ENCODE measurements around the gene DYSF.

DYSF gene

DNA sequence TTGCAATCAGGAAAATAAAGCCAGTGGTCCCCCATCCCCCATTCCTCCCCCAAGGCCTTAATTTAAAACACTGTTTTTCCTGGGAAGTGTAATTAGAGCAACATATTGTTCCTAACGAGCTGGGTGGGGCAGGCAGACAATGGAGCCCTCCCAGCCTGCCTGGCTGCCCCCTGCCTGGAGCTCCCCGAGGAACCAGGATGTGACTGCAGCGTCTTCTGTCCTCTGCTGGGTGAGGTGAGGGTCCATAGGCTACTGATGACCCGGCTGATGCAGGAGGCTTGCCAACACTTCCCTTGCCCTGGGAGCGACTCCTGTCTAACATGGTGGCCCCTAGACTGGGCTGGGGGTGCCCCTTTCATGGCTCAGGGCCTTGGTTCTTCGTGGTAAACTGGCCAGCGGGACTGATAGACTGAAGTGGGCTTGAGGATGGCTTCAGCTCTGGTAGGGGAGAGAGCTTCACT is 152.4 kb downstream of the DYSF start:
- DNase-seq, result no peak

DNA sequence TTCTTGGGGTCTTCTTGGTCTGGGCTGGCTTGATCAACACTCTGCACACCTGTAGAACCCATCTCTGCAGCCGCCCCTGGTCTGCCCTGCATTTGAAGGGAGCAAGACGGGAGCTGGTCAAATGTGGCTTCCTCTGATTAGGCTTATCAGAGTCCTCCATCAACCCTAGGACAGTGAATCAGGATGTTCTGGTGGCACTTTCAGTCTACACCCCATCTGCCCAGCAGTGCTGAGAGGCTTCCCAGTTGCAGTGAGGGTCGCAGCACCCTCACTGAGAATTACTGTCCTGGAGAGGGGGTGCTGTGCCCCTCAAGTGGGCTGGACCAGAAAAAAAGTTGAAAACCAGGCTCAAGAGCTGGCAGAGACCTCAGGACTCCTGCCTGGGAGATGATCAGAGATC is 152.9 kb downstream of the DYSF start:
- no peak for DNase-seq

DNA sequence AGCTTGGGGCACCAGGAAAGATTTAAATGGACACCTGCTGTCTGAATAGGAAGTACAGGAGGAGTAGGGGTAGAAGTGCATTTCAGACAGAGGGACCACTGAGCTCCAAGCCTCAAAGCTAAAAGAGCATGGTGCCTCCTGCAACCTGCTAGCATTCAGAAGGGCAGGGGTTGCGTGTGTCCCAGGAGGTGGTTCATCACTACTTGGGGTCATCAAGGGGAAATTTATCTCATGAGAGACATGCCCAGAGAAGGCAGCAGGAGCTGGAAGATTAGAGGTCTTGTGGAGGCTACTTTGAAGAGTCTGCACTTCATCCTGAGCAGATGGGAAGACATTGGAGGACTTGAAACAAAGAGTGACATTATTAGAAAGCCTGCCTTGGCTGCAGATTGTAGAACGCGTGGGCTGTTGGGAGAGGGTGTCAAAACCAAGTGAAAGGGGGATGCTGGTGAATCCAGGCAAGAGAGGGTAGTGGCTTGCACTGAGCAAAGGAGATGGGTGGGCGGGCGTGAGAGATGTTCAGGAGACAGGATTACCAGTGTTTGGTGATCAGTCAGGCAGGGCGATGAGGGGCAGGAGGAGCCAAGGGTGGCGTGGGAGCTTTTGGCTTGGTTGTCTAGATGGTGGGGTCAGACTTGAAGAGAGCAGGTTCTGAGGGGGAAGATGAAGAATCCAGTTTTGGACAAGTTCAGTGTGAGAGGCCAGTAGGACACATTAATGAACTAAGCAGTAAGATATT is 154.0 kb downstream of the DYSF start:
- no peak for DNase-seq

DNA sequence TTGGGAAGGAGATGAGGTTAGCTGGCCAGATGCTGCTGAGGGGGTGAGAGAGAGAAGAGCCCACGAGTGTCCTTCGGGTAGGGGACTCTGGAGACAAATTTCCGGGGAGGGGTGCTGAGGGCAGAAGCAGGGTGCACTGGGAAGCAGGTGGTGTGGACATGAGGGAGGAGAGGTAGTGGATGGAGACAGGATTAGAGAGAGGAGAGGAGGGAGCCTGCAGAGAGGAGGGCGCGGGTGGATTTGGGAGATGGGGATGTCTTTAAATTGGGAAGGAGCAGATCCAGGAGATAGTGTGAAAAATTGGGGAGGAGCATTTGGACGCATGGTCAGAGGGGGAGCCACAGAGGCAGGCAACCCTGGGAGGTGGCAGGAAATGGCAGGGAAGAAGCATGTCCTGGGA is 154.7 kb downstream of the DYSF start:
- DNase-seq, result no peak

GRCh38 chr2:71608441-71608840 is 155.1 kb downstream of the DYSF start:
- no peak for DNase-seq

- no peak for DNase-seq
Observed at GRCh38 chr2:71609029-71609428, 155.7 kb downstream of the DYSF start.

DNA sequence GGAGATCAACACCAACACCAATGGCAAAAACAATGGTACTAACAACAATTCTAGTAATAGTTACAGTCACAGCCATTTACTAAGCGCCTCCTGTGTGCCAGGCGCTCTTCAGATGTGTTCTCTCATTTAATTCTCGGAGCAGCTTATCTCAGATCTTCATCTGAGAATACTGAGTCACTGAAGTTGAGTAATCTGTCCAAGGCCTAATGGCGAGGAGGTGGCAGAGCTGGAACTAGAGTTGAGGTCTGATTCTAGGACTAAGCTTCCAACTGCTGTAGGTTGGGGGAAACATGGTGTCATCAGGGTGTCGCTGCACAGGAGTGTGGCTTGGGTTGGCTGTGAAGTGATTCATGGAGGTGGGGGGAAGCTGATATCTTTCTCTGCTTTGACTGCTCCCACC is 156.1 kb downstream of the DYSF start:
- DNase-seq, result no peak

- DNase-seq, result no peak
Observed at GRCh38 chr2:71609958-71610357, 156.6 kb downstream of the DYSF start.

GRCh38 chr2:71610671-71611070 is 157.3 kb downstream of the DYSF start:
- DNase-seq, result no peak

DNA sequence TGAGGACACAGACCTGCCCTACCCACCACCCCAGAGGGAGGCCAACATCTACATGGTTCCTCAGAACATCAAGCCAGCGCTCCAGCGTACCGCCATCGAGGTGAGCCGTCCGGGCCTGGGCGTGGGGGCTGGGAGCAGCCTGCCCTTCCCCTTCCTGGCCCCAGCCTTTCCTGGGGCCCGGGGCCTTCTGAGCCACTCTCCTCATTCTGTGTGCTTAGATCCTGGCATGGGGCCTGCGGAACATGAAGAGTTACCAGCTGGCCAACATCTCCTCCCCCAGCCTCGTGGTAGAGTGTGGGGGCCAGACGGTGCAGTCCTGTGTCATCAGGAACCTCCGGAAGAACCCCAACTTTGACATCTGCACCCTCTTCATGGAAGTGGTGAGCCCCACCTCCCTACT is 157.9 kb downstream of the DYSF start:
- DNase-seq, result no peak

DNA sequence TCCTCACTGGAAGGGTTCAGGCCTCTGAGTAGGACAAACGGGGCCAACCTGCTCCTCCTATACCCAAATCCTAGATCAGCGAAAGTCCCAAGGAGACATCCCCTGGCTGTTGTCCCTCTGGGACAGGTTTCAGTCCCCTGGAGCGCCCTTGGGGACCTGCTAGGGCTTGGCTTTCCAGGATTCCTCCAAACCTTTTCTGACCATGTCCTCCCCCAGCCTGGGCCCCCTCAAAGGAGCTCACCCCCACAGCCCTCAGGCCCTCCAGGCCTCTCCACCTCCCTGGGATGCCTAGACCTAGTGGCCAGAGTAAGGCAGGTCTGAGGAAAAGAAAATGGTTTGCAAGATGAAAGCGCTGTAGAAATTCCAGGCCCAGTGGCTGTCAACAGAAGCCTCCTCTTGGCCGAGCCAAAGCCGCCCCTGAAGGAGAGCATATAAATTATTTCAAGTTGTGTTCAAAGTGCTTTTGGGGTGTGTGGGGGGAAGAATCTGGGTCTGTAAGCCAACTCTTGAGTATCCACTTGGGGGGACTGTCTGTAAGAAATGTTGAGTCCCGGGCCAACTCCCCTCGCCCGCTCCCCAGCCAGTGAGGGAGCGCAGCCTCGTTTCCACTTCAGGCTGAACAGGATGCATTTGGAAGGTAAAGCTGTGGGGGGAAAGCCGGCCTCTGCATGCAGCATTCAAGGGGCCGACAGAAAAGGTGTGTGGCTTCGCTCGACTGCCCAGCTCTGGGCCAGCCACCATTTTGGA is 158.6 kb downstream of the DYSF start:
- DNase-seq, result no peak

- DNase-seq, result no peak
Observed at GRCh38 chr2:71612581-71613402, 159.4 kb downstream of the DYSF start.

GRCh38 chr2:71613403-71613952 is 160.1 kb downstream of the DYSF start:
- no peak for DNase-seq

DNA sequence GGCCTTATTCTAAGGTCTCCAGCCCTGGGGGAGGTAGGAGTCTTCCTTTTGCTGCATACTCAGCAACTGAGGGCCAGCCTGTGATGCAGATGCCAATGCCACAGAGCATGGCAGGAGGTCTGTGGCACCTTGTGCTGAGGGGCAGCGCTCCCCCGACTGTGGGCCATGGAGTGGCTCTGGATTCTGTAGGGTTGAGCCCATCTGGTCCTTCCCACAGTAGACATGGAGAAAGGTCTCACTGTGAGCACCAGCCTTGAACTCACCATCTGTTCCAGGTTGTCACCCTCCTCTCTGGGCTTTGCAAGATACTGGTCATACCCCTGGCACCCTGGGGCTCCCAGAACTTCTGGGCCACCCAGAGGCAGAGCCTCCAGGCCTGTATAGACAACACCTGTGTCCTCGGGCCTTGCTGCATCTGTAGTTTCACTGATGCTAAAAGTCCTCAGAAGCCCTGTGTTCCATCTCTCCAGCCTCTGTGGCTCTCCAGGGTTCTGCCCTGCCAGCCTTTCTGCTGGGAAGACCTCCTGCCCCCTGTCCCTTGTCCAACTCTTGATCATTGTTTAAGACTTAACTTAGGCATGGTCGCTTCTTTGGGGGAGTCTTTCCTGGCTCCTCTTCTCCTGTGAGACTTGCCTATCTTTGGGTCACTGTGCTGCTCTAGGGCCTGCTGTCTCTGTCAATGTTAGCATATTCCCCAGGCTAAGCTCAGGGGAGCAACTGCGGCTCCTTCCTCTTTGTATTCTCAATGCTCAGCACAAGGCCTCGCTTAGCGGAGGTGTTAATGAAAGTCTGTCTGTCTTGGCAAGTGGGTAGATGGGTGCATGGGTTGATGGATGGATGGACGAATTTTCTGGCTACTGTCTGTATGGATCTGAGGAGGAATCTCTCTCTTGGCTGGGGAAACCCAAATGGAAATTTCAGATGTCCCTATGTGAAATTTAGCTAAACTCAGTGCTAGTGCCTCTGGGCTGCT is 160.9 kb downstream of the DYSF start:
- no peak for DNase-seq

DNA sequence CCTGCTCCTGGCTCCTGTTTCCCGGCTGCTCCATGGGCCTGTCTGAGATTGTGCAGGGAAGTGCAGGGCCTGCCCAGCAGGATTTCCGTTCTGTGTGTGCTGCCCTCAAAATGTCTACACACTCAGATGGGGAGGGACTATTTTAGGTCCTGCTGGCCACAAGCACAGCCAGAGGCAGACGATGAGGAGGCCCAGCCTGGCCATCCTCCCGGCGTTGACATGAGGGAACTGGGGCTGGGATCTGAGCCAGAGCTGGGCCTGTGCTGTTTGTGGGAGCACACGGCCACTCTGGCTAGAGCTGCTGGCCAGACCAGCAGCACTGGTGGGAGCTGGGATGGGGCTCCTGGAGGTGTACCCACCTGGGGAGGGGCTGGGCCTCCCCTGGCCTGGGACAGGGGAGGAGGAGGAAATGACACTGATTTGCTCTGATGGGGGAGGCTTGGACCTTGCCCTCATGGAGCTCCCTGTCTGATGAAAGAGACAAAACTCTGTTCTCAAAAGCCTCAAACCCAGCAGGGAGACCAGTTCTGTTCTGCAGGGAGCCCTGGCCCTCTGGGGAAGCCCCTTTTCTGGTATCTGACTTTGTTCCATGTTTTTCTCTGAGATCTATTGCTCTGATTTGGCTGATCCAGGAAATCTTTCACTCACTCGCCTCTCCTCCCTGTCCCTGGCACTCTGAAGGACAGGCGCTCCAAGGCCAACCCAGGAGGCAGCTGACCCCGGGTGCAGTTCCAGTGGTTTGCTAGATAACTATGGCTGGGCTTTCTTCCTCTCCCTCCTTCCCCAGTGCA is 161.8 kb downstream of the DYSF start:
- DNase-seq, result no peak

- no peak for DNase-seq
Observed at GRCh38 chr2:71615767-71616730, 162.7 kb downstream of the DYSF start.

- DNase-seq, result no peak
Observed at GRCh38 chr2:71617266-71617665, 163.9 kb downstream of the DYSF start.

DNA sequence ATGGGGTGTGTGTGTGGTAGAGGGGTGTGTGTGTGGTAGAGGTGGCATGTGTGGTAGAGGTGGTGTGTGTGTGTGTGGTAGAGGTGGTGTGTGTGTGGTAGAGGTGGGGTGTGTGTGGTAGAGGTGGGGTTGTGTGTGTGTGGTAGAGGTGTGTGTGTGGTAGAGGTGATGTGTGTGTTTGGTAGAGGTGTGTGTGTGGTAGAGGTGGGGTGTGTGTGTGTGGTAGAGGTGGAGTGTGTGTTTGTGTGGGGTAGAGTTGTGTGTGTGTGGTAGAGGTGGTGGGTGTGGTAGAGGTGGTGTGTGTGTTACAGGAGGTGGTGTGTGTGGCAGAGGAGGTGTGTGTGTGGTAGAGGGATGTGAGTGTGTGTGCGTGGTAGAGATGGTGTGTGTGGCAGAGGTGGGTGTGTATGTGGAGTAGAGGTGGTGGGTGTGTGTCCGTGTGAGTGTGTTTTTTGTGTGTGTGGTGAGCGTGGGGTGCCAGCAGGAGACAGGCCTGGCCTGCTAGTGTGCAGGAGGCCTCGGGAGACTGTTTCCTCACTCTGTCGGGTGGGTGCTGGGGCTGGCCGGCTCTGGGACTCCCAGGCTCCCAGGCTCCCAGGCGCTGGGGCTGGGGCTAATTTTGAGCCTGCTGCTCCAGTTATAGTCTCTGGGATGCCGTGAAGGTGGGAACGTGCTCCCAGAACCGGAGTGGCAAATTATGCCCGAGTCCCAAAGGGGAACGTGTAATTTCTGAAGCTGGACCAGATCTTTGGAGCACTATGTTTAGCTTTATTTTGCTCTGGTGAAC is 165.2 kb downstream of the DYSF start:
- no peak for DNase-seq

DNA sequence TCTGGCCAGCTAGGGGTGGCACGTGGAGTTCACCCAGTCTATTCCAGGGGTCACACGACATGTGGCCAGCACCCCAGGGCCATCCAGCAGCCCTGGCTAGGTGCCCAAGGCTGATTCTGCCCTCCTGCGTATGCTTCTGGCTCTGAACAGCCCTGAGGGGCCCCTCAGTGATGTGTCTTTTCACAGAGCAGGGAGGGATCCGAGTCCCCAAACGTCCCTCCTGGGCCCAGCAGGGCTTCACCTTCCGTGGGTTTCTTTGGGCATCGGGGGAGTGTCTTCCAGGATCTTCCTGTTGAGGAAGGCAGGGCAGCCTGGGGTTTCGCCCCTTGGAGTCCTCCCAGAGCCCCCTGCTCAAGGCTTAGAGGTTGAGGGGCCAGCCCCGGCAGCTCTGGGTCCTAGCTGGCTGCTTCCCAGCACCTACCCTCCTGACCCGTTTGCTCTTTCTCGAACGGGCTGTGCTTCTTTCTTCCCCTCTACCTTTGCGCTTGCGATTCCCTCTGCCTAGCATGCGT is 165.9 kb downstream of the DYSF start:
- no peak for DNase-seq

Measured in CD4-positive, alpha-beta T cell treated with Interleukin-12 subunit alpha and Interleukin-12 subunit beta, for 1 hour (primary cell).